SHP77 (cell line): ENCODE data around the gene MSH5.
"Not testable (repeated sequence)": the region's sequence is repeated elsewhere in the genome, so short reads cannot be mapped to it uniquely, and the experiment has no call there.

Experiments
- DNase-seq, 2 experiments: peaks; one replicate each; lab custom pipeline; 2025; lab: John Stamatoyannopoulos, UW

The MSH5 gene

DNA sequence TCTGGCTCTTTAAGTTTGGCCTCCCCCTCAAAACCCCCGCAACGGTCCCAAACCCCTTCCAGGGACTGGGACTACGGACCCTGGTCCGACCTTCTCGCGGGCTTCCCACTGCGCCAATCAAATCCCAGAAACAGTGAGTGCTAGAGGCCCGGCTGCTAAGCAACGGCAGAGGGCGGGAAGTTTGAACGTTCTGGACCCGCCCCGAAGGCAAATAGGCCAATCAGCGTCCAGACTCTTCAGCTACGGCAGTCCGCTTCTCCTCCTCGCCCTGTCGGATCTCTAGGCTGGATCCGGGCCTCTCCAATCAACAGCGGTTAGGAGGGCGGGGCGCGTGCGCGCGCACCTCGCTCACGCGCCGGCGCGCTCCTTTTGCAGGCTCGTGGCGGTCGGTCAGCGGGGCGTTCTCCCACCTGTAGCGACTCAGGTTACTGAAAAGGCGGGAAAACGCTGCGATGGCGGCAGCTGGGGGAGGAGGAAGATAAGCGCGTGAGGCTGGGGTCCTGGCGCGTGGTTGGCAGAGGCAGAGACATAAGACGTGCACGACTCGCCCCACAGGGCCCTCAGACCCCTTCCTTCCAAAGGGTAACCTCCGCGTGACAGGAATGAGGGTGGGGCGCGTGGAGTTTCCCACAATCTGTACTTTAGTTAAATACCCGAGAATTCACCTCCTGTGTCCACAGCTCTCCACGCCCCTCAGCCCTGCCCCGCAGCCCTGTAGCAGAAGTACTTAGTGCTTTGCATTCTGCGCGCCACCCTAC lies at the start of gene MSH5:
MSH5 (plus strand) TSS at position 367 of the 758 bp plus-strand sequence. CDS start 462 bp downstream, outside the sequence.
- DNase-seq: peak; percentile 98 to 99

DNA sequence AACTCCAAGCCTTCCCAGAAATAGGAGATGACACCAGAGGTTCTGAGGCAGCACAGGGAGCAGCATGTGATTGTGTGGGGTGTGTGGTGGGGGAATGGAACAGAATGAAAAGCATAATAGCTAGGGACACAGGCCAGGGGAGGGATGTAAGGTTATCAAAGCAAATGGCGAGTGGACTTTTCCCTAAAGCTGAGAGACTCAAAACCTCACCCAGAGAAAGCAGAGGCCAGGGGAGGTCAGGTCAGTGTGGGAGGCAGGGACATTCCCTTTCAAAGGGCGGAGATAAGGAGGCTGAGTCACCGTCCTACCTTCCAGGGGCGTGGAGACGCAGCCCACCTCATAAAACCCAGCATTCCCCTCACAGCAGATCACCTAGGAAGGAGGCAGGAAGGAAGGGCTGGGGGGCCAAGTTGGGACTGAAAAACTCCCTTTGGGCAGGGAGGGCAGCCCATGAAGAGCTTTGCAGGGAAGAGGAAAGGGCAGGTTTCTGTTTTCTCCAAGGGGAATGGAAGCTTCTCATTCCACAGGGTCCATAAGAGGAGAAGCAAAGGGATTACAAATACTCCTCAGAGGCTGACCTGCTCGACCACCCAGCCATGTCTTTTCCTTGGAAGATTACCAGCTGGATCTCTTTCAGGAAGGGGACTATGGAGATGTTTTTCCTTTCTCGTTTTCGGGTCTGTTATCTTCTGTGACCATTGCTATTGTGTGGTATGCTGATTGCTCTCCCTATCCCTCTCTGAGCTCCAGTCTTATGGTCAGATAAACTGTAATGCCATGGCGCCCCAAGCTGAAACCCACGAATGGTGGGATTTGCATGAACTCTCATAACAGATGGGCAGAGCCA lies 49.4 kb upstream of the MSH5 start:
- DNase-seq: no peak

DNA sequence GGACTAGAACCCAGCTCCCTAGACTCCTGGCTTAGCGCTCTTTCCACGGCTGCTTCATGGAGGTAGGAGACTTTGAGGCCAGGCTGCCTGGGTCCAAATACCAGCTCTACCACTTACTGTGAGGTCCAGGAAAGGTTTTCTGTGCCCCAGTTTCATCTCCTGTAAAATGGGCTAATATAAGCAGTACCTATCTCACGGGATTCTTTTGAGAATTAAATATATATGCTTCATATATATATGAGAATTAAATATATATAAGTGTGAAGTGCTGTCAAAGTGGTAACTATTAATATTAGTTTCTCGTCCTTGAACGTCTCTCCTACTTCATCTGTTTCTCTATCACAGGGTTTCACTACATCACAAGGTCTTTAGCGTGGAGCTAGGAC lies 48.7 kb upstream of the MSH5 start:
- DNase-seq: no peak

DNA sequence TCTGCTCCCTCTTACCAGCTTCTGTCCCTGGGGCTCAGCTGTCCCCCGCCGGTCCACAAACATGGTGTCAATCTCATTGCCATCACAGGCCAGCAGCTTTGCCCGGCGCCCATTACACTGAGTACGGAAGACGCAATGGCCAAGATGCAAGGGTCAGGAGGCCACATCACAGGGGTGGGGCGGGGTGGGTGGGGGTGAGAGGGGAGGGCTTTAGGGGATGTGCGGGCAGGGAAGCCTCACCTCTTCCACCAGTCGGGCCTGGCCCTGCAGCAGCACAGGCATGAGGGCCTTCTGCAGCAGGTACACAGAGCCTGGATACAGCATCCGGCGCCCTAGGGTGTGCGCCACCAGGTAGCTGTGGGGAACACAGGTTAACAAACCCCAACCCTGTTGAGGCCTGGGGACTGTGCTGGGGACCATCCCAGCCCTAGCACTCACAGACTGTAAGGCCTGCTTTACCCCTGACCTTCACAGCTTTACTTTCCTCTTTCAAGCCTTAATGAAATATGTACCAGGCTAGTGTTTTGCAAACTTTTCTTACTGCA lies 48.2 kb upstream of the MSH5 start:
- DNase-seq: no peak

DNA sequence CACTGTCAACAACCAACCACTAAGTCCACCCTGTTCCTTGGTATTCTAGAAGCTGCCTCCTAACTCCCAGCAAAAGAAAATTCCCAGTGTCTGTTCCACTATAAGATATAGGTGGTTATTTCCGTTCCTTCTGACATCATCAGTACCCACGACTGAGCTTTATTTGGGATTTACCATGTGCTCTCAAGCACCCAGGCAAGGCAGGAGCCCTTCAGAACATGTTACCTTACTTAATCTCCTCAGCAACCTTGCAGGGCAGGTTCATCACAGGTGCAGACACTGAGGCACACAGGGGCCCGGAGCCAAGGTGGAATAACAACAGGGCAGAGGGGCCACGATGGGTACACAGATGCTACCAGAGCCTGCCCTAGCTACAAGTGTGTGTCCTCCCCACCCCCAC lies 47.5 kb upstream of the MSH5 start:
- DNase-seq: no peak

DNA sequence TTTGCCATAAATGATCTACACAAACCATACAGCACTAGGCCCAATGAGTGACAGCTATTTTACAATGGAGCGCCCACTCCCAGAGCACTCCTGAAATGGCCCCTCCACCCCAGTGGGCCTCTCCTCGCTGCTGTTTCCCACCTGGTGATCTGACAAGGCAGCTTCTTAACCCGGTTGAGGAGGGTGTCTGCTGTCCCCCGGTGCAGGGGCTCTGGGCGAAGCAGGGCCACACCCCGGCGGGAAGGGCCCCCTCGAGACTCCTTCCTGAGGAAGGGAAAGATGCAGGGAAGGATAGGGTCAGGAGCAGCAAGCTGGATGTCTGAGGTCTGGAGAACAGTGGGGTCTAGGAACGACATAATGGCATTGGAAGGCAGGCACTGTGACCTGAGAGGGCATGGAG lies 46.9 kb upstream of the MSH5 start:
- no peak for DNase-seq

DNA sequence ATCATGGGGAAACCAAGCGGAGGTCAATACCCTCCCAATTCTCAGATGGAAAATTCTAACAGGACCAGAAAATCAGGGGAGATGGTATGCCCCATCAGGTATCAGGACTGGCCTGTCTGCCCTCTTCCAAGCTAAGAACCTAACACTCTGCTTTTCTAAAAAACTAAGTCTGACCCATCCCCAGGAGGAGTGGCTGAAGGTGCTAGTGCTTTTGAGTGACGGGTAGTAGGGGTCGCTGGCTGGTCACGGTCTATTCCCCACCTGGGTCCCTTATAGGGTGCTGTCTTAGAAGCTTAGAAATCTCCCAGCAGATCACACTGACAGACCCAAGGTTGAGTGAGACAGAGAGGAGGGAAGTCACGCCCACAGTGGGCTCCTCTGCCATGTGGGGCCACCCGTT lies 46.3 kb upstream of the MSH5 start:
- no peak for DNase-seq

DNA sequence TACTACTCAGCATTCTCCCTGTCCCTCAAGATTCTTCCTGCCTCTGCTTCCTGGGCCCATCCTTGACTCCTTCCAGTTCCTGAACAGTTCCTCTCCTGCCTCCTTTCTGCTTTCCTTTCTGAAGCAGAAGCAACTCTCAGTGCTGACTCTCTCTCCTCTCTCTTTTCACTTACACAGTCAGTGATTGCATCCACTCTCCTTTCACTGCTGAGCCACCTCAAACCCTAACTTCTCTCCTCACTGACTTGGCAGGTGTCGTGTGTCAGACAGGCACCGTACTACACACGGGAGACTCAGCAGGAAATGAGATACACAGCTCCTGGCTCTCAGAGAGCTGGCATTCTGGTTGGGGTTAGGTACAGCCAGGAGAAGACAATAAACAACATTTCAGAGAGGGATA lies 42.2 kb upstream of the MSH5 start:
- no peak for DNase-seq

DNA sequence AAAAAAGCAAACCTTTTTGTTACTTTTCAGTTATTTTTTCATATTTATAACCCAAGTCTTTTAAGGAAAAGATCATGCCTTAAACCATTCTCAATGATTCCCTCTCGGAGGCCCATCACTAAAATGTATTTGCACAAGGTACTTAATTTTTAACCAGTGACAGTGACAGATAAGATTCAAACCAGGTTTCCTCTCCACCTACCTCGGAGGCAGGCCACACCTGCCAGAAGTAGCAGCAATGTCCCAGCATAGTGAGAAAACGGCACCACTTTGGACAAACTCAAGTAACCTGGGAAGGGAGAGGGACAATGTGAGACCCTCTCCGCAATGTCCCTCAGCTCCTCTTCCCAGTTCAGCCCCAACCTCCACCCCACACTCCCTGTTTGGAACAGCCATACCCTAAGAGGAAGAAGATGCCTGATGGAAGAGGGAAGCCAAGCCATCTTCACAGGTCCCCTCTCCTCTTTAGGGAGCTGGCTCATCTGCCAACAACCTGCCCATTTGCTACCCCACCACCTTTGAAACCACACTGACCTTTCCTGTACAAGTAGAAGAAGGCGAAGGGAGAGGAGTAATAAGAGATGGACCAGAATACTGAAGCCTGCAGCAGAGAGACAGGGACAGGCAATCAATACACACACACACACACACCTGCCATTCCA lies 38.9 kb upstream of the MSH5 start:
- DNase-seq: no peak

DNA sequence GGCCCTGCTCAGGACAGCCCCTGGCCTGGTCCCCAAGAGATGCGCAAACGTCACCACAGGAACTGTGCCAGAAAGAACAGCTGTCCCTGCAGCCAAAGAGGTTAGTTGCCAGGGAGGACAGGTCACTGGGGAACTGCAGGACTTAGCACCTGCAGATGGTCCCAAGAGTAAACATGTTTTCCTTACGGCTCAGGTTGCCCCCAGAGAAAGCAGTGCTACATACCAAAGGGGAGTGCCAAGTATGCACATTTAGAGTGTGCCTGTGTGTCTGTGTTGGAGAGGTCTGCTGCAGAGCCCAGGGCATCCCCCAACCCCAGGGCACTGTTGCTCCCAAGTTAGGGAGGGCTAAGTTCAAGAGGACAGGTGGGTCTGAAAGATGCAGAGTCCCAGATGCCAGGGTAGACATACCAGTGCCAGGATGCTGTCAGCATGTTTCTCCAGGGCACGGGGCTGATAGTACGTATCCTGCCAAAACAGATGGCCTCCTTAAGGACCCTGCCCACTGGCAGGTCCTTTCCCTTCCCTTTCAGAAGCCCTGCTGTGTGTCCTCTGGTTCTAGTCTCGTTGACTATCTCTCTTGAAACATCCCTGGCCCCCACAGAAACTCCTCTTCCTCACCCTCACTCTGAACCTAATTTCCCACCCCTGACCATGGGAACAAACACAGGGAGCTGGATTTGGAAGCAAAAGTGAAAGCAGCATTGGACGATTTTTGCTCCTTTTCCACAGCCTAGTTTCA lies 38.0 kb upstream of the MSH5 start:
- DNase-seq: peak; percentile 71

DNA sequence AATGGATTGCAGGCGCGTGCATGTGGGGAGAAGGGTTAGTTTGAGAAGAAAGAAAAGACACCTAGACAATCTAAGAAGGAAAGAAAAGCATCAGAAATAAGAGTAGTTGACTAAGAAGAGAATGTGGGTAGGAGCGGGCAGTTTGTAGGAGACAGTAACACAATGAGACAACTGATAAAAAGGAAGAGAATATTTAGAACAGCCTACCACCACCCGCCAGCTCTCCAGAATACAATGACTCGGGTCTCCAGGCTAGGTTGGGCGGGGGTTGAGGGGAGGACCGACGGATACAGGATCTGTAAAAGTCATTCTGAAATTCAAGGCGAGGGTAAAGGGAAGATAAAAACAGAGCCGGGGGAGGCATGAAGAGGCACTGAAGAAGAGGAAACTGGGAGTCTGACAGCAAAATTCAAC lies 37.4 kb upstream of the MSH5 start:
- DNase-seq: no peak

DNA sequence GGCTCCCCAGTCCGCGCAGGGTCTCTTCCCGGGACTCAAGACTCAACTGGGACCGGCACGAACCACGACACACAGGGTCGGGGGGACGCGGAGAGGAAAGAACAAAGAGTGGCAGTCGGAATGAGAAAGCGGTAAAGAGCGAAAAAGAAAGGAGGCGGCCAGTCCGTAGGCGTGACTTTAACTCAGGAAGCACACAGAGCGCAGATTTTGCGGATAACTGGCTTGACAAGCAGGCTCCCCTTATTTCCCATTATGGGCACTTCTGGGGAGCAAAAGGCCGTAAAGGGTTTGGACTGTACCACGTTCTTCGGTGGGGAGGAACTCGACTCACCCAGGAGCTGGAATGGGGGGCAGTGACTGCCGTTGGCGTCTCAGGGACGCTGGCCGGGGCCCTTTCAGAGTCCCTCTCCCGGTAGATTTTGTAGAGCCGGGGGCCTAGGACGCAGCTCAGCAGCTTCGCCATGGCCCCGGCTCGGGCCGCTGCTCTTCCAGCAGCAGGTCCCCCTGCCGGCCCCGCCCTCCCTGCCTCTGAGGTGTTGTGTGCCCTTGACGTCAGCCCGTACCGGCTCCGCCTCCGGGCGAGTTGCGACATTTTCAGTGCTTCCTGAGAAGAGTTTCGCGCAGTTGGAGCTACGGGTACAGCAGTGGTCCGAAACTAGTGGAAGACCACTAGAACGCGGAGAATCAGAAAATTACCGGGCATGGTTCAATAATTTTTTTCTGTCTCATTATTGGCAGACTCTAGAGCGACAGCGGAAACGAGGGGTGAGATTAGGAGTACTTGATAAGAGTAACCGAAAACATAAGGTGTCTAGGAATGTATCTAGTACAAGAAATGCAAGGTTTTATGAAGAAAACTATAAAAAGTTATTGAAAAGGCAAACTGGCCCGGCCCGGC lies 36.7 kb upstream of the MSH5 start, which contains the start of gene ABHD16A:
ABHD16A (minus strand) TSS at position 506 of the 898 bp plus-strand sequence; CDS start at position 463, 43 bp downstream.
- peak; percentile 97 to 98 for DNase-seq

DNA sequence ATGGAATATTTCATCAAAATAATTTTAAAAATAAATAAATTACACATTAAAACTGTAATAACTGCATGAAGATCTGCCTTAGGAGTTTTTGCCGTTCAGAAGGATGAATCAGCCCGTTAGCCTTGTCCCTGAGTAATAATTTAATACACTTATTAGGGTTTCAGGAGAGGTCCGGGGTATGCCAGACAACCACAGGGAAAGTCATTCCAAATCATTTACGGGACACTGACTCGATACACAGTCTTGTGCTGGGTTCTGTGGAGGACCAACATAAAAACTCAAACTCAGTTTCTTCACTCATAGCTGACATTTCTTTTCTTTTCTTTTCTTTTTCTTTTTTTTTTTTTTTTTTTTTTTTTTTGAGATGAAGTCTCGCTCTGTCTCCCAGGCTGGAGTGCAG lies 33.9 kb upstream of the MSH5 start:
- DNase-seq: no peak

DNA sequence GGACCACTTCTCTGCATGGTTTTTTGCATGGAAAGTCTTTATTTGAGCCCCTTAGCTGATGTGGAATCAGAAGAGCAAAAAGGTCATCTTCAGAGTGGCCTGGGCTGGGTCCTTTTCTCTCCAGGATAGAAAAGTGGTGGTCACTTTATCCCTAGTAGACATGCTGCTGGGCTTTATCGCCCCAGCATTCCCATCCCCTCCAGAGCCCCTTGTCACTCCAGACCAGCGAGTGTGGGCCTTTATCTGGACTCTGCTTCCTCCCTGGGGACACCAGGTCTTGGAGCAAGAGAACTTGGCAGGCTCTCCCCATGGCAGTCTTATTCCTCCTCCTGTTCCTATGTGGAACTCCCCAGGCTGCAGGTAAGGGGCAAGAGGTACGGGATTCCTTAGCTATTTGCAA lies 33.2 kb upstream of the MSH5 start, which contains the start of gene LY6G6F:
LY6G6F (plus strand) TSS at position 268 of the 400 bp plus-strand sequence; CDS start at position 309, 41 bp downstream.
- DNase-seq: no peak

DNA sequence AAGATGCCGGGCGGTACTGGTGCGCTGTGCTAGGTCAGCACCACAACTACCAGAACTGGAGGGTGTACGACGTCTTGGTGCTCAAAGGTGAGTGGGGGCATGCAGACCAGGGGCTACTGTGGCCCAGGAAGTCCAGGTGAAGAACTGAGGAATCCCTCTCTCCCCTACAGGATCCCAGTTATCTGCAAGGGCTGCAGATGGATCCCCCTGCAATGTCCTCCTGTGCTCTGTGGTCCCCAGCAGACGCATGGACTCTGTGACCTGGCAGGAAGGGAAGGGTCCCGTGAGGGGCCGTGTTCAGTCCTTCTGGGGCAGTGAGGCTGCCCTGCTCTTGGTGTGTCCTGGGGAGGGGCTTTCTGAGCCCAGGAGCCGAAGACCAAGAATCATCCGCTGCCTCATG lies 32.1 kb upstream of the MSH5 start:
- no peak for DNase-seq

DNA sequence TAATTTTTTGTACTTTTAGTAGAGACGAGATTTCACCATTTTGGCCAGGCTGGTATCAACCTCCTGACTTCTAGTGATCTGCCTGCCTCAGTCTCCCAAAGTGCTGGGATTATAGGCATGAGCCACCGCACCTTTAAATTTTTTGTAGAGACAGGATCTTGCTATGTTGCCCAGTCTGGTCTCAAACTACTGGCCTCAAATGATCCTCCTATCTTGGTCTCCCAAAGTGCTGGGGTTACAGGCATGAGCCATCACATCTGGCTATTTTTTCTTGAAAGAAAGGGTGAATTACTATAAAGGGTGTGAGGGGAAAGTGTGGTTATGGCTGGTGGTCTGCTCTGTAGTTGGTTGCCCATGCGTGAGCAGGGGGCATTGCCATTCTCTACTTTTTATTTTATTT lies 31.6 kb upstream of the MSH5 start:
- no peak for DNase-seq

DNA sequence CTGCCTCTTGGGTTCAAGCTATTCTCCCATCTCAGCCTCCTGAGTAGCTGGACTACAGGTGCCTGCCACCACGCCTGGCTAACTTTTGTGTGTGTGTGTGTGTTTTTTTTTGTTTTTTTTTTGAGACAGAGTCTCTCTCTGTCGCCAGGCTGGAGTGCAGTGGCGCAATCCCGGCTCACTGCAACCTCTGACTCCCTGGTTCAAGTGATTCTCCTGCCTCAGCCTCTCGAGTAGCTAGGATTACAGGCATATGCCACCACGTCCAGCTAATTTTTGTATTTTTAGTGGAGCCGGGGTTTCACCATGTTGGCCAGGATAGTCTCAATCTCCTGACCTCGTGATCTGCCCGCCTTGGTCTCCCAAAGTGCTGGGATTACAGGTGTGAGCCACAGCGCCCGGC lies 30.6 kb upstream of the MSH5 start:
- DNase-seq: not testable (repeated sequence)

DNA sequence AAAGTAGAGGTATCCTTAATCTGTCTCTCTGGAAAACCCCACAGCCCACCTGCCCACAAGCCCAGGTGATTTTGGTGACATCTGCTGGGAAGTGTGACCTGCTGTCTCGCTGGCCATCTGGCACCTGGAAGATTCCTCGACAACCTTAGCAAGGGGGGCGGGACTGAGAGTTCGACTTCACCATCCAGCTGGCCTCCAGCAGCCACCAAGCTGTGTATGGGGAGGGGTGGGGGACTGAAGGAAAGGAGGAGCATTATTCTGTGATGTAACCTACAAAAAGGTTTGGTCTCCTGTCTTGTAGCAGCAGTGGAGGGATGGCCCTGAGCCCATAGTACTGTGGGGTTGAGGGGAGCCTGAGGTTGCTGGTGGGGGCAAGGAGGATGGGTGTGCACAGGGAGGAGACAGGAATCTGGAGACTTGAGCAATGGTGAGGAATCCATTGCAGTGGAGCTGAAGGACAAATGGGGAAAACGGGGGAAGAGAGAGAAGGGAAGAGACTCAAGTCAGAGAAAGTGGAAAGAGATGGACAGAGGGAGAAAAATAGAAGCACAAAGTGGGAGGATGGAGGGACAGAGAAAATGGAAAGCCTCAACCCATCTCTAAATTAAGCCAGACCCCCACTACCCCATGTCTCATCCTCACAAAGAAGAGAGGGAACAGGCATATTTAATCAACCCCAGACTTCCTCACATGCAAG lies 29.1 kb upstream of the MSH5 start:
- DNase-seq: no peak

DNA sequence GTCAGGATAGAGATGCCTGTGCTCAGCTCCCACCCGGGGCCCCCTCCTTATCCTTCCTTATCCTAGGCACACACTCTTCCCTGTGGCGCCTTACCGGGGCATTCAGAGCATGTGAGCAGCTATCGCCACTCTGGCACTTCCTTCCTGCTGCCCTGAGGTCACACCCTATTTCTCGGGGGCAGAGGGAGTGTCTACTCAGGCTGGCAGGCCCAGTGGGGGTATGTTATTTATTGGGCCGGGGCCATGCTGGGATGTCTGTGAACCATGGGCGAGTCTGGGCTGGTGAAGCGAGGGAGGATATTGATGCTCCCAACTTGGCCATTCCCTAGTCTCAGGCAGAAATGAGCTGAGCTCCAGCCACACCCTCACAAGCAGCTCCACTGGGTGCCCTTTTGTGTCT lies 28.6 kb upstream of the MSH5 start:
- no peak for DNase-seq

DNA sequence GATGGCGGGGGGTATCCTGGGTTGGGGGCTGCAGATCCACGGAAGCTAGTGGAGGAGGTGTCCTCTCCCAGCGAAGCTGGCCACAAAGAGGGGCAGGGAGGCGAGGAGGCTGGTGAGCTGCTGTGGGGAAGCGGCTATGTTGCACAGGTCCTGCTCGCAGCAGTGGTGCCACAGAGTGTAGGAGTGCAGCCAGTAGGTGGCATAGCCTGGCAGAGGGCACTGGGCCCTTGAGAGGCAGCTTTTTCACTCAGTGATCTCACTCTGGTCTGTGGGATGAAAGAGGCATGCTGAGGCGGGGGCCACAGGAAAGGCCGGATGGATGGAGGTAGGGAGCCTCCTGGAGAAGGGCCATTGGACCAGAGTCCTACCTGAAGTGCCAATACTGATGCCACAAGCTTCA lies 27.5 kb upstream of the MSH5 start:
- DNase-seq: no peak
